ENCODE data around the gene CASKIN1. TPM values are rescaled to one million over a fixed set of nuclear protein-coding genes. Genes with fewer than 3 reads are reported as not detected.

CASKIN1 gene
- total RNA-seq, 1 experiment from 2014 or later: not detected

- no peak for DNase-seq (ENCODE audit: low read depth)
Measured at GRCh38 chr16:2233872-2234812, 37.7 kb upstream of the CASKIN1 start.

- no peak for DNase-seq (ENCODE audit: low read depth)
Measured at GRCh38 chr16:2233046-2233775, 36.8 kb upstream of the CASKIN1 start.

- DNase-seq (ENCODE audit: low read depth): no peak
Measured at GRCh38 chr16:2232094-2232990, 35.9 kb upstream of the CASKIN1 start.

GRCh38 chr16:2231016-2231931 lies 34.9 kb upstream of the CASKIN1 start:
- DNase-seq (ENCODE audit: low read depth): no peak

- no peak for DNase-seq (ENCODE audit: low read depth)
Measured at GRCh38 chr16:2230376-2230775, 34.0 kb upstream of the CASKIN1 start.

- no peak for DNase-seq (ENCODE audit: low read depth)
Measured at GRCh38 chr16:2229632-2230250, 33.3 kb upstream of the CASKIN1 start.

- DNase-seq (ENCODE audit: low read depth): no peak
Measured at GRCh38 chr16:2229091-2229490, 32.7 kb upstream of the CASKIN1 start.

- DNase-seq (ENCODE audit: low read depth): no peak
Measured at GRCh38 chr16:2228161-2228824, 31.9 kb upstream of the CASKIN1 start.

GRCh38 chr16:2226918-2227317 lies 30.5 kb upstream of the CASKIN1 start:
- DNase-seq (ENCODE audit: low read depth): no peak

- DNase-seq (ENCODE audit: low read depth): no peak
Measured at GRCh38 chr16:2226245-2226793, 29.9 kb upstream of the CASKIN1 start.

GRCh38 chr16:2223942-2224486 lies 27.6 kb upstream of the CASKIN1 start:
- DNase-seq (ENCODE audit: low read depth): peak; percentile 57

- peak; percentile 99 for DNase-seq (ENCODE audit: low read depth)
Measured at GRCh38 chr16:2223221-2223941, 27.0 kb upstream of the CASKIN1 start, which contains the start of gene E4F1. TSS of gene E4F1 (plus strand) at chr16:2223591. CDS start at chr16:2223614, 23 bp downstream.

GRCh38 chr16:2216330-2216729 lies 19.9 kb upstream of the CASKIN1 start:
- DNase-seq (ENCODE audit: low read depth): no peak

- DNase-seq (ENCODE audit: low read depth): no peak
Measured at GRCh38 chr16:2214719-2214968, 18.2 kb upstream of the CASKIN1 start, which contains the start of gene PGP. TSS of gene PGP (minus strand) at chr16:2214840. CDS start at chr16:2214777, 63 bp downstream.

GRCh38 chr16:2213817-2214718 lies 17.7 kb upstream of the CASKIN1 start:
- no peak for DNase-seq (ENCODE audit: low read depth)

GRCh38 chr16:2212362-2213324 lies 16.2 kb upstream of the CASKIN1 start:
- DNase-seq (ENCODE audit: low read depth): no peak
